Measurements from ENCODE around the gene MED22. TPM values are rescaled to one million over a fixed set of nuclear protein-coding genes. Genes with fewer than 3 reads are reported as not detected.

MED22 gene
- total RNA-seq, 2 experiments from 2014 or later: 42.5 to 43.3 TPM

- POLR2A ChIA-PET: interaction anchor here (0.6 to 1.5 kb wide), 3 partner anchors 9 to 15 kb away, joined by 3 to 5 read pairs (median 5); no protein-coding TSS in a partner anchor
- CTCF ChIA-PET: interaction anchor here (1.5 to 2.0 kb wide), 2 partner anchors 9 to 20 kb away, joined by 3 to 5 read pairs; no protein-coding TSS in a partner anchor
Measured at GRCh38 chr9:133362359-133363044, 14.6 kb upstream of the MED22 start.

GRCh38 chr9:133361507-133362092, 13.7 kb upstream of the MED22 start:
- POLR2A ChIA-PET: interaction anchor here (1.4 to 8.5 kb wide), 3 partner anchors 8 to 13 kb away, joined by 5 to 93 read pairs (median 11); no protein-coding TSS in a partner anchor
- CTCF ChIA-PET: interaction anchor here (2.0 to 3.3 kb wide), 2 partner anchors 9 to 10 kb away, joined by 5 to 20 read pairs; no protein-coding TSS in a partner anchor

GRCh38 chr9:133360400-133361393, 12.8 kb upstream of the MED22 start:
- CTCF ChIA-PET: interaction anchor here (3.3 kb wide), 1 partner anchor 10 kb away, joined by 20 read pairs; no protein-coding TSS in a partner anchor
- POLR2A ChIA-PET: interaction anchor here (0.7 to 8.5 kb wide), 5 partner anchors 10 to 1882 kb away, joined by 3 to 93 read pairs (median 4); no protein-coding TSS in a partner anchor

- CTCF ChIA-PET: interaction anchor here (0.8 to 3.3 kb wide), 5 partner anchors 9 to 54 kb away, joined by 3 to 20 read pairs (median 4); no protein-coding TSS in a partner anchor
- POLR2A ChIA-PET: interaction anchor here (0.7 to 8.5 kb wide), 6 partner anchors 10 to 1880 kb away, joined by 3 to 93 read pairs (median 4); partner anchors contain the start of genes MED22 and RPL7A
Measured at GRCh38 chr9:133359399-133360175, 11.7 kb upstream of the MED22 start.

GRCh38 chr9:133357656-133358055, 9.7 kb upstream of the MED22 start:
- ChIA-PET CTCF (interaction anchor here (2.2 to 3.9 kb wide), 2 partner anchors 14 to 17 kb away, joined by 9 to 27 read pairs; no protein-coding TSS in a partner anchor), POLR2A (interaction anchor here (1.0 to 8.5 kb wide), 4 partner anchors 8 to 17 kb away, joined by 4 to 93 read pairs (median 12); partner anchors contain the start of genes MED22 and RPL7A)

- POLR2A ChIA-PET: interaction anchor here (1.0 to 8.5 kb wide), 7 partner anchors 9 to 326 kb away, joined by 3 to 93 read pairs (median 4); partner anchors contain the start of genes GTF3C5, MED22 and RPL7A
- CTCF ChIA-PET: interaction anchor here (0.8 to 3.9 kb wide), 4 partner anchors 8 to 18 kb away, joined by 3 to 27 read pairs (median 8); partner anchors contain the start of genes MED22 and RPL7A
Measured at GRCh38 chr9:133356391-133357091, 8.6 kb upstream of the MED22 start, which contains the start of the genes SURF1 and SURF2. Gene SURF1, minus strand, starts transcription at chr9:133356487. Its CDS starts 34 bp downstream, at chr9:133356453. Gene SURF2, plus strand, starts transcription at chr9:133356550. Its CDS starts 43 bp downstream, at chr9:133356593.

- POLR2A ChIA-PET: interaction anchor here (1.0 to 8.5 kb wide), 6 partner anchors 8 to 325 kb away, joined by 3 to 93 read pairs (median 8); partner anchors contain the start of genes GTF3C5, MED22 and RPL7A
- CTCF ChIA-PET: interaction anchor here (0.6 to 3.9 kb wide), 7 partner anchors 9 to 131 kb away, joined by 3 to 27 read pairs (median 3); no protein-coding TSS in a partner anchor
Measured at GRCh38 chr9:133355881-133356357, 8.0 kb upstream of the MED22 start.

GRCh38 chr9:133354766-133355165, 6.8 kb upstream of the MED22 start:
- ChIA-PET POLR2A (interaction anchor here (8.5 kb wide), 1 partner anchor 16 kb away, joined by 93 read pairs; no protein-coding TSS in a partner anchor), CTCF (interaction anchor here (1.1 to 3.9 kb wide), 3 partner anchors 10 to 132 kb away, joined by 3 to 27 read pairs (median 4); no protein-coding TSS in a partner anchor)

GRCh38 chr9:133353548-133353947, 5.6 kb upstream of the MED22 start:
- ChIA-PET POLR2A (interaction anchor here (1.3 to 8.5 kb wide), 3 partner anchors 9 to 20 kb away, joined by 3 to 93 read pairs (median 5); no protein-coding TSS in a partner anchor), CTCF (interaction anchor here (0.6 to 2.1 kb wide), 4 partner anchors 13 to 66 kb away, joined by 3 to 6 read pairs (median 4); no protein-coding TSS in a partner anchor)

GRCh38 chr9:133352635-133353340, 4.9 kb upstream of the MED22 start:
- POLR2A ChIA-PET: interaction anchor here (1.3 to 8.5 kb wide), 3 partner anchors 10 to 21 kb away, joined by 3 to 93 read pairs (median 5); no protein-coding TSS in a partner anchor
- CTCF ChIA-PET: interaction anchor here (1.3 to 2.1 kb wide), 4 partner anchors 11 to 21 kb away, joined by 4 to 6 read pairs (median 4); no protein-coding TSS in a partner anchor

- CTCF ChIA-PET: interaction anchor here (0.6 to 4.9 kb wide), 5 partner anchors 10 to 128 kb away, joined by 3 to 41 read pairs (median 4); no protein-coding TSS in a partner anchor
- POLR2A ChIA-PET: interaction anchor here (2.5 to 6.8 kb wide), 2 partner anchors 14 to 20 kb away, joined by 12 to 172 read pairs; partner anchors contain the start of genes STKLD1 and SURF4
Measured at GRCh38 chr9:133351908-133352634, 4.1 kb upstream of the MED22 start.

GRCh38 chr9:133351526-133351907, 3.6 kb upstream of the MED22 start:
- CTCF ChIA-PET: interaction anchor here (0.6 to 4.9 kb wide), 5 partner anchors 8 to 129 kb away, joined by 3 to 41 read pairs (median 10); no protein-coding TSS in a partner anchor
- POLR2A ChIA-PET: interaction anchor here (2.5 to 6.8 kb wide), 2 partner anchors 14 to 21 kb away, joined by 12 to 172 read pairs; partner anchors contain the start of genes STKLD1 and SURF4

- ChIA-PET POLR2A (interaction anchor here (0.8 to 6.8 kb wide), 6 partner anchors 9 to 22 kb away, joined by 3 to 172 read pairs (median 6); partner anchors contain the start of genes STKLD1, SURF4 and SURF6), CTCF (interaction anchor here (0.6 to 4.9 kb wide), 5 partner anchors 9 to 58 kb away, joined by 3 to 41 read pairs (median 10); no protein-coding TSS in a partner anchor)
Measured at GRCh38 chr9:133349965-133350616, 2.2 kb upstream of the MED22 start.

Data from activated CD8-positive, alpha-beta memory T cell treated with anti-CD3 and anti-CD28 coated beads for 36 hours (primary cell).